ENCODE measurements around the gene WDR90.

- TF ChIP-seq EZH2 (IDR thresholded peaks at IDR 0.05; ENCODE audit: insufficient read depth, poor library complexity, severe bottlenecking) = no peak
- no peak for TF ChIP-seq EZH2phosphoT487 (IDR thresholded peaks at IDR 0.05; ENCODE audit: insufficient read depth, low read depth)
Observed at GRCh38 chr16:644556-644955, 4.6 kb upstream of the WDR90 start.

Data from GM23248 (cell line).